A673 (cell line): ENCODE results near the gene DACT3. TPM values are rescaled to one million over a fixed set of nuclear protein-coding genes. Genes with fewer than 3 reads are reported as not detected.
"Not testable (repeated sequence)": the region's sequence is repeated elsewhere in the genome, so short reads cannot be mapped to it uniquely, and the experiment has no call there.

Source experiments
- BruUV-seq: library from RNA; stranded (reverse); fragments of 400-500 nt; replicated peaks from 2 replicates; lab custom pipeline; 2021; lab: Mats Ljungman, UMichigan
- CTCF ChIA-PET: fragments of 300-600 bp; sonication (Branson Sonifier 250); formaldehyde crosslinking; loops from one replicate; lab custom pipeline; 2022; ENCODE audit warnings: antibody characterized with exemption; lab: Charles Lee
- POLR2A ChIA-PET: fragments of 300-600 bp; sonication (Branson Sonifier 250); formaldehyde crosslinking; loops from one replicate; lab custom pipeline; 2022; ENCODE audit warnings: antibody characterized with exemption; ENCODE audit not compliant: low non-redundant PET; lab: Charles Lee
- DNase-seq: peaks from one replicate; pipeline ENCODE4 v3.0.0-alpha.2; 2015; ENCODE audit warnings: low spot score
- H3K27ac ChIP-seq: fragments of 200-600 bp; sonication (generic); 2 replicates; pipeline ENCODE4 v1.5.1; 2016; ENCODE audit warnings: mixed run types, low read depth, mild to moderate bottlenecking, mixed read lengths, antibody characterized with exemption, low read length; ENCODE audit not compliant: poor library complexity, severe bottlenecking
- H3K27me3 ChIP-seq: fragments of 200-600 bp; sonication (generic); replicated peaks from 2 replicates; pipeline ENCODE4 v1.6.1; 2017; ENCODE audit warnings: mixed run types, low read depth, mild to moderate bottlenecking, mixed read lengths, antibody characterized with exemption, low read length; ENCODE audit not compliant: insufficient read depth, poor library complexity
- H3K36me3 ChIP-seq: fragments of 200-600 bp; sonication (generic); 2 replicates; pipeline ENCODE4 v1.6.1; 2016; ENCODE audit warnings: mixed run types, mild to moderate bottlenecking, mixed read lengths, antibody characterized with exemption, low read length; ENCODE audit not compliant: insufficient read depth, poor library complexity, severe bottlenecking
- H3K4me1 ChIP-seq: fragments of 200-600 bp; sonication (generic); 2 replicates; pipeline ENCODE4 v1.6.1; 2017; ENCODE audit warnings: mixed run types, mild to moderate bottlenecking, mixed read lengths, antibody characterized with exemption, low read length; ENCODE audit not compliant: insufficient read depth, poor library complexity, severe bottlenecking
- H3K4me3 ChIP-seq: fragments of 200-600 bp; sonication (generic); 2 replicates; pipeline ENCODE4 v1.5.1; 2016; ENCODE audit warnings: low read depth, mixed run types, mild to moderate bottlenecking, mixed read lengths, low read length; ENCODE audit not compliant: poor library complexity, severe bottlenecking
- H3K9me3 ChIP-seq: fragments of 200-600 bp; sonication (generic); 2 replicates; pipeline ENCODE4 v1.6.1; 2016; ENCODE audit warnings: mixed run types, low read depth, mild to moderate bottlenecking, mixed read lengths, antibody characterized with exemption, low read length; ENCODE audit not compliant: poor library complexity, severe bottlenecking
- CTCF ChIP-seq: fragments of 300-800, 200-600 bp; sonication (generic); conservative IDR thresholded peaks from 2 replicates; pipeline ENCODE4 v1.5.1; 2017; ENCODE audit warnings: low read depth, mild to moderate bottlenecking, antibody characterized with exemption, low read length, moderate library complexity, mixed read lengths
- EZH2 ChIP-seq: fragments of 200-600 bp; sonication (generic); IDR thresholded peaks from 2 replicates; pipeline ENCODE4 v1.6.1; 2017; ENCODE audit warnings: borderline replicate concordance, low read depth, mild to moderate bottlenecking, mixed read lengths, antibody characterized with exemption, low read length; ENCODE audit not compliant: poor library complexity, severe bottlenecking
- intact Hi-C: fragments of 100-400 bp; cut with micrococcal nuclease; formaldehyde crosslinking; loops from one replicate; pipeline ENCODE4 v1.10.0; 2022; ENCODE audit not compliant: unreplicated experiment
- total RNA-seq: library from RNA; stranded (reverse); gene quantifications from 2 replicates; pipeline ENCODE4 v1.2.3, GENCODE V29; 2021

The DACT3 gene
- total RNA-seq, 1 experiment from 2014 or later, result 0.32 TPM

- BruUV-seq, result no TSS peak
- DNase-seq, result peak; percentile 36
- Histone ChIP-seq H3K4me1 (peaks cover 33% of the 10 kb centered on the region), H3K36me3 (no peaks in the 10 kb centered on the region), H3K4me3 (no peak overlapping the region), H3K27ac (no peak overlapping the region), H3K9me3 (no peaks in the 10 kb centered on the region), H3K27me3 (no peaks in the 10 kb centered on the region)
- TF ChIP-seq CTCF (no peak), EZH2 (no peak)
- CTCF ChIA-PET, result interaction anchor here (0.6 to 1.1 kb wide), 3 partner anchors 13 to 127 kb away, joined by 3 to 5 read pairs (median 4); partner anchors contain the start of gene DACT3
- intact Hi-C loops, result no loop called here
- POLR2A ChIA-PET, result no interaction called here
Measured at GRCh38 chr19:46631481-46631880, 29.5 kb downstream of the DACT3 start.

- POLR2A ChIA-PET, result no interaction called here
- DNase-seq, result no peak
Measured at GRCh38 chr19:46630586-46631205, 30.3 kb downstream of the DACT3 start.

GRCh38 chr19:46629546-46630025 lies 31.4 kb downstream of the DACT3 start:
- no TSS peak for BruUV-seq
- no peak overlapping the region for H3K27ac ChIP-seq
- H3K9me3 ChIP-seq, result no peaks in the 10 kb centered on the region
- no peaks in the 10 kb centered on the region for H3K27me3 ChIP-seq
- intact Hi-C loops, result no loop called here
- H3K36me3 ChIP-seq, result no peaks in the 10 kb centered on the region
- peaks cover 36% of the 10 kb centered on the region for H3K4me1 ChIP-seq
- TF ChIP-seq EZH2 (no peak), CTCF (no peak)
- no peak overlapping the region for H3K4me3 ChIP-seq
- ChIA-PET POLR2A (no interaction called here), CTCF (interaction anchor here (0.6 kb wide), 1 partner anchor 106 kb away, joined by 3 read pairs; no protein-coding TSS in a partner anchor)
- no peak for DNase-seq

More at GRCh38 chr19:46630586-46631205, 30.3 kb downstream of the DACT3 start:
- TF ChIP-seq EZH2, result no peak
- TF ChIP-seq CTCF, result no peak
- Histone ChIP-seq H3K27ac (no peak overlapping the region), H3K4me1 (peaks cover 33% of the 10 kb centered on the region), H3K36me3 (no peaks in the 10 kb centered on the region), H3K4me3 (no peak overlapping the region), H3K27me3 (no peaks in the 10 kb centered on the region), H3K9me3 (no peaks in the 10 kb centered on the region)
- intact Hi-C loops, result no loop called here
- BruUV-seq, result no TSS peak
- CTCF ChIA-PET, result interaction anchor here (0.9 to 1.1 kb wide), 2 partner anchors 13 to 30 kb away, joined by 3 to 5 read pairs; partner anchors contain the start of gene DACT3

- BruUV-seq, intact Hi-C loops, H3K9me3 ChIP-seq, DNase-seq, H3K27ac ChIP-seq, POLR2A ChIA-PET, H3K4me3 ChIP-seq, H3K27me3 ChIP-seq, H3K36me3 ChIP-seq: not testable (repeated sequence)
- H3K4me1 ChIP-seq, result peaks cover 32% of the 10 kb centered on the region
- CTCF ChIA-PET, result interaction anchor here (0.6 kb wide), 1 partner anchor 106 kb away, joined by 3 read pairs; no protein-coding TSS in a partner anchor
Measured at GRCh38 chr19:46628970-46629369, 32.0 kb downstream of the DACT3 start.
